Endometrial microvascular endothelial cells (primary cell): Measurements from ENCODE around the gene SDCBP2. TPM values are rescaled to one million over a fixed set of nuclear protein-coding genes. Genes with fewer than 3 reads are reported as not detected.

Experiments
- in situ Hi-C: cut with HindIII; loops from 2 replicates; pipeline ENCODE4 v1.10.0; 2017; ENCODE audit warnings: low sequenced_read_pairs, low pct_unique_long_range_greater_than_20kb; ENCODE audit errors: inconsistent ontology term
- total RNA-seq: library from RNA; depleted of rRNA; stranded (reverse); fragments of >200 nt; gene quantifications from one replicate; pipeline ENCODE4 v1.2.3, GENCODE V29; 2015; ENCODE audit errors: inconsistent ontology term

Gene SDCBP2
- total RNA-seq, 1 donor from 2014 or later, result 16.6 TPM

- in situ Hi-C loops, result no loop called here
Measured at GRCh38 chr20:1333462-1334369, 4.8 kb upstream of the SDCBP2 start.

GRCh38 chr20:1332749-1333300, 3.9 kb upstream of the SDCBP2 start:
- in situ Hi-C loops, result no loop called here

- in situ Hi-C loops, result no loop called here
Measured at GRCh38 chr20:1331801-1332453, 3.0 kb upstream of the SDCBP2 start.

GRCh38 chr20:1331101-1331500, 2.2 kb upstream of the SDCBP2 start:
- in situ Hi-C loops, result no loop called here

GRCh38 chr20:1330075-1330830, 1.3 kb upstream of the SDCBP2 start:
- in situ Hi-C loops, result no loop called here

GRCh38 chr20:1327827-1328679, 886 bp downstream of the SDCBP2 start:
- in situ Hi-C loops, result loop anchor here (10.0 kb wide), 2 partner anchors 67 to 107 kb away; partner anchors contain the start of gene FKBP1A

- in situ Hi-C loops, result loop anchor here (10.0 kb wide), 2 partner anchors 68 to 108 kb away; partner anchors contain the start of gene FKBP1A
Measured at GRCh38 chr20:1327241-1327653, 1.7 kb downstream of the SDCBP2 start.

- in situ Hi-C loops, result loop anchor here (10.0 kb wide), 2 partner anchors 69 to 109 kb away; partner anchors contain the start of gene FKBP1A
Measured at GRCh38 chr20:1326031-1326930, 2.7 kb downstream of the SDCBP2 start.

GRCh38 chr20:1325173-1326030, 3.5 kb downstream of the SDCBP2 start:
- in situ Hi-C loops, result loop anchor here (10.0 kb wide), 2 partner anchors 69 to 109 kb away; partner anchors contain the start of gene FKBP1A

- in situ Hi-C loops, result loop anchor here (10.0 kb wide), 2 partner anchors 70 to 110 kb away; partner anchors contain the start of gene FKBP1A
Measured at GRCh38 chr20:1324598-1325172, 4.3 kb downstream of the SDCBP2 start.

- in situ Hi-C loops, result loop anchor here (10.0 kb wide), 2 partner anchors 71 to 111 kb away; partner anchors contain the start of gene FKBP1A
Measured at GRCh38 chr20:1323830-1324597, 4.9 kb downstream of the SDCBP2 start.

GRCh38 chr20:1323256-1323655, 5.7 kb downstream of the SDCBP2 start:
- in situ Hi-C loops, result loop anchor here (10.0 kb wide), 2 partner anchors 72 to 112 kb away; partner anchors contain the start of gene FKBP1A

- in situ Hi-C loops, result loop anchor here (10.0 kb wide), 2 partner anchors 72 to 112 kb away; partner anchors contain the start of gene FKBP1A
Measured at GRCh38 chr20:1322511-1323245, 6.3 kb downstream of the SDCBP2 start.

GRCh38 chr20:1321654-1321939, 7.3 kb downstream of the SDCBP2 start:
- in situ Hi-C loops, result loop anchor here (10.0 kb wide), 2 partner anchors 73 to 113 kb away; partner anchors contain the start of gene FKBP1A
